GM13976 (cell line): ENCODE data around the gene MFSD11.
A peak's percentile ranks its signal among the peaks of the same experiment; 100 is the strongest.
"Not testable (repeated sequence)": the region's sequence is repeated elsewhere in the genome, so short reads cannot be mapped to it uniquely, and the experiment has no call there.

Experiments used
- DNase-seq: peaks from one replicate; pipeline ENCODE4 v3.0.0; 2012; ENCODE audit warnings: low spot score
- in situ Hi-C: fragments of 300-500 bp; cut with MboI; formaldehyde crosslinking; loops from one replicate; pipeline ENCODE4 v1.12.0; 2022; ENCODE audit warnings: low sequenced_read_pairs, mixed read lengths, inconsistent platforms; ENCODE audit not compliant: unreplicated experiment
- TF ChIP-seq, protein P1 (sequence below): IDR thresholded peaks from 2 replicates; pipeline ENCODE4 v1.5.1; 2012; ENCODE audit warnings: borderline replicate concordance, mild to moderate bottlenecking; ENCODE audit not compliant: insufficient read depth; ENCODE audit errors: extremely low read depth, missing control alignments, control extremely low read depth

MFSD11 gene

GRCh38 chr17:76710863-76711611 lies 26.9 kb upstream of the MFSD11 start, which contains the start of gene MXRA7:
TSS of gene MXRA7 (minus strand) at chr17:76710965. CDS start at chr17:76710946, 19 bp downstream.
- in situ Hi-C loops: no loop called here
- TF ChIP-seq, protein P1, sequence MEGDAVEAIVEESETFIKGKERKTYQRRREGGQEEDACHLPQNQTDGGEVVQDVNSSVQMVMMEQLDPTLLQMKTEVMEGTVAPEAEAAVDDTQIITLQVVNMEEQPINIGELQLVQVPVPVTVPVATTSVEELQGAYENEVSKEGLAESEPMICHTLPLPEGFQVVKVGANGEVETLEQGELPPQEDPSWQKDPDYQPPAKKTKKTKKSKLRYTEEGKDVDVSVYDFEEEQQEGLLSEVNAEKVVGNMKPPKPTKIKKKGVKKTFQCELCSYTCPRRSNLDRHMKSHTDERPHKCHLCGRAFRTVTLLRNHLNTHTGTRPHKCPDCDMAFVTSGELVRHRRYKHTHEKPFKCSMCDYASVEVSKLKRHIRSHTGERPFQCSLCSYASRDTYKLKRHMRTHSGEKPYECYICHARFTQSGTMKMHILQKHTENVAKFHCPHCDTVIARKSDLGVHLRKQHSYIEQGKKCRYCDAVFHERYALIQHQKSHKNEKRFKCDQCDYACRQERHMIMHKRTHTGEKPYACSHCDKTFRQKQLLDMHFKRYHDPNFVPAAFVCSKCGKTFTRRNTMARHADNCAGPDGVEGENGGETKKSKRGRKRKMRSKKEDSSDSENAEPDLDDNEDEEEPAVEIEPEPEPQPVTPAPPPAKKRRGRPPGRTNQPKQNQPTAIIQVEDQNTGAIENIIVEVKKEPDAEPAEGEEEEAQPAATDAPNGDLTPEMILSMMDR: no peak
- peak; percentile 82 for DNase-seq

DNA sequence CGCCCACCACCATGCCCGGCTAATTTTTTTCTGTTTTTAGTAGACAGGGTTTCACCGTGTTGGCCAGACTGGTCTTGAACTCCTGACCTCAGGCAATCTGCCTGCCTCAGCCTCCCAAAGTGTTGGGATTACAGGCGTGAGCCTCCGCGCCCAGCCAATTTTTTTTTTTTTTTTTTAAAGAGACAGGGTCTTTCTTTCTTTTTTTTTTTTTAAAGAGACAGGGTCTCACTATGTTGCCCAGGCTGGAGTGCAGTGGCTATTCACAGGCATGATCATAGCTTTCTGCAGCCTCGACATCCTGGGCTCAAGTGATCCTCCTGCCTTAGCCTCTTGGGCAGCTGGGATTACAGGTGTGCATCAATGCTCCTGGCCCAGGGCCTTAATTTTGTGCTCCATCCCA lies 25.6 kb upstream of the MFSD11 start:
- in situ Hi-C loops: not testable (repeated sequence)

GRCh38 chr17:76713765-76714164 lies 24.2 kb upstream of the MFSD11 start:
- no peak for DNase-seq
- TF ChIP-seq, protein P1: no peak
- in situ Hi-C loops: no loop called here

More for the DNA sequence above, 25.6 kb upstream of the MFSD11 start:
- DNase-seq: not testable (repeated sequence)

GRCh38 chr17:76714336-76714735 lies 23.6 kb upstream of the MFSD11 start:
- no peak for DNase-seq
- in situ Hi-C loops: no loop called here
- TF ChIP-seq, protein P1: no peak

GRCh38 chr17:76714822-76715495 lies 23.0 kb upstream of the MFSD11 start:
- in situ Hi-C loops: no loop called here
- no peak for DNase-seq

GRCh38 chr17:76715496-76715830 lies 22.5 kb upstream of the MFSD11 start:
- TF ChIP-seq, protein P1: no peak
- no peak for DNase-seq
- in situ Hi-C loops: no loop called here

More at GRCh38 chr17:76714822-76715495, 23.0 kb upstream of the MFSD11 start:
- TF ChIP-seq, protein P1: peak; percentile 76
